Dedifferentiated amniotic fluid mesenchymal stem cell (primary cell): ENCODE data around the gene ZNF174.

ENCODE experiments used
- DNase-seq: peaks from one replicate; pipeline ENCODE4 v3.0.0-alpha.2; 2016; ENCODE audit errors: extremely low spot score

ZNF174 gene

GRCh38 chr16:3400779-3401688 is at the start of gene ZNF174, which contains the start of gene ZSCAN32:
ZNF174 (plus strand) TSS chr16:3401215; CDS start chr16:3402005, 790 bp downstream.
ZSCAN32 (minus strand) TSS chr16:3401004; CDS start chr16:3397557, 3,447 bp downstream.
- DNase-seq: peak; percentile 99

- DNase-seq: no peak
Measured at GRCh38 chr16:3355589-3355988, 45.4 kb upstream of the ZNF174 start, which contains the start of gene OR2C1. OR2C1 (plus strand) TSS chr16:3355889; CDS start chr16:3355941, 52 bp downstream.

GRCh38 chr16:3356118-3356517 is 44.9 kb upstream of the ZNF174 start:
- no peak for DNase-seq

- DNase-seq: no peak
Measured at GRCh38 chr16:3358871-3359270, 42.1 kb upstream of the ZNF174 start.

GRCh38 chr16:3362931-3363330 is 38.1 kb upstream of the ZNF174 start:
- DNase-seq: no peak

DNA sequence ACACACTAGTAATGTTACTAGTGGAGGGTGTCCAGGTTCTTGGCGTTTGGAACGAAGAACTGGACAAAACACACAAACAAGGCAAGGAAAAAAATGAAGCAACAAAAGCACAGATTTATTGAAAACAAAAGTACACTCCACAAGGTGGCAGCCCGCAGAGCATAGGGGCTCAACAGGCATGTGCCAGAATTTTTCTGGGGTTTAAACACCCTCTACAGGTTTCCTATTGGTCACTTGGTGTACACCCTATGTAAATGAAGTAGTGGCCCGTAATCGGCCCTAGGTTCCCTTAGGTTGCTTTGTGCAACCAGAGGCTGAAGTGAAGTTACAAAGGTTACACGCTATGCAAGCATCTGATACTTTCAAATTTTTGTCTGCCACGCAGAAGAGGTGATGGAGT is 37.2 kb upstream of the ZNF174 start:
- DNase-seq: no peak

- peak; percentile 98 for DNase-seq
Measured at GRCh38 chr16:3364774-3365427, 36.1 kb upstream of the ZNF174 start.

- no peak for DNase-seq
Measured at GRCh38 chr16:3369073-3369472, 31.9 kb upstream of the ZNF174 start.

DNA sequence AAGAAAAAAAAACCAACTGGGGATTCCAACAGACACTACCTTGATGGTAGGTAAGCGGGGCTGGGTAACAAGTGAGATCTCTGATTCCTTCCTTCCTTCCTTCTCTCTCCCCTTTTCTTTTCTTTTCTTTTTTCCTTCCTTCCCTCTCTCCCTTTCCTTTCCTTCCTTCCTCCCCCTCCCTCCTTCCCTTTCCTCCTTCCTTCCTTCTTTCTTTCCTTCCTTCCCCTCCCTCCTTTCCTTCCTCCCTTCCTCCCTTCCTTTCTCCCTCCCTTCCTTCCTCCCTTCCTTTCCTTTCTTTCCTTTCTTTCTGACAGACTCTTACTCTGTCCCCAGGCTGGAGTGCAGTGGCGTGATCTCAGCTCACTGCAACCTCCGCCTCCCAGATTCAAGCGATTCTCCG is 25.3 kb upstream of the ZNF174 start:
- DNase-seq: no peak

GRCh38 chr16:3377917-3378316 is 23.1 kb upstream of the ZNF174 start:
- no peak for DNase-seq

- DNase-seq: no peak
Measured at GRCh38 chr16:3383045-3383448, 18.0 kb upstream of the ZNF174 start.

GRCh38 chr16:3388325-3388724 is 12.7 kb upstream of the ZNF174 start:
- no peak for DNase-seq

GRCh38 chr16:3389663-3390338 is 11.2 kb upstream of the ZNF174 start:
- DNase-seq: no peak

- no peak for DNase-seq
Measured at GRCh38 chr16:3400446-3400778, 603 bp upstream of the ZNF174 start.

DNA sequence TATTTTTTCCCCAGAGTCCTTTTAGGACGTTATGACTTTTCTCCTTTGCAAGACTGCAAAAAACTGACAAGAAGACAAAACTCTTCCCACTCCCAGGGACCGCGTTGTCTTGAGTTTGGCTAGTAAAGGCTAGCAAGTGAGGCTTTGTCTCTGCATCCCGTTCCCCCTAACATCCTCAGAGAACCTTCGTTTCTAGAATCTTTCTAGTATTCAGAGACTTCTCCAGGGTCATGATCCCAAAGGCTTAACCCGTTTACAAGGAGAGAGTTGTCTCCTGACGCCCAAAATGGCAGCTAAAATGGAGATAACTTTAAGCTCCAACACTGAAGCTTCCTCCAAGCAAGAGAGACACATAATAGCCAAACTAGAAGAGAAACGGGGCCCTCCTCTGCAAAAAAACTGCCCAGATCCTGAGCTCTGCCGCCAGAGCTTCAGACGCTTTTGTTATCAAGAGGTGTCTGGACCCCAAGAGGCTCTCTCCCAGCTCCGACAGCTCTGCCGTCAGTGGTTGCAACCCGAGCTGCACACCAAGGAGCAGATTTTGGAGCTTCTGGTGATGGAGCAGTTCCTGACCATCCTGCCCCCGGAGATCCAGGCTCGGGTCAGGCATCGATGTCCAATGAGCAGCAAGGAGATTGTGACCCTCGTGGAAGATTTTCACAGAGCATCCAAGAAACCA is 843 bp downstream of the ZNF174 start:
- no peak for DNase-seq

GRCh38 chr16:3408561-3409197 is 7.7 kb downstream of the ZNF174 start:
- DNase-seq: no peak

DNA sequence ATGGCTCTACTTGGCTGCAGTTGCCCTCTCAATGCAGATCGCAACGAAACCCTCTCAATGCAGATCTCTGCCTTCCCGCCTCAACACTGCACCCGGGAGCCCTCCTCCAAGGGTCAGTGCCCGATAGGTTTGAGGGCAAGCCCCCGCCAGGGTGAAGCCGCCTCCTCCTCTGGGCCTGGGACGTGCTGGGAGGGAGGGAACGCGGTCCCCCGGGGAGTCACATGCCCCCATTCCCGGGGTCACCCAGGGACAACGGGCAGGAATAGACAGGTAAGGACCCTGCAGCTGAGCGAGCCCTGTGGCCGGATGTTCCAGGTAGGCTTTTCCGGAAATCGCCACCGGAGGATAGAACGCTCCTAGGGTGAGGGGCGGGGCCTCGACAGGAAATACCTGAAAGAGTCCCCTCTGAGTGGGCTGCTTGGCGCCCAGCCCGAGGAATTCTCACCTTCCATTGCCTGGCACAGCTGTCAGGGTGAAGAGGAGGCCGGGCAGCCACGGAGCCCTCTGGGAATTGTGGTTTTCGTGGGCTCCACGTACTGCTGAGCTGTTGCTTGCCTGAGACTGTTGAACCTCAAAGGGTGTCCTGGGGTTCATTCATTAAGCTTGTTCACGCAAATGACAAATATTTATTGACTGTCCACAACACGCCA is 12.8 kb downstream of the ZNF174 start:
- no peak for DNase-seq

- DNase-seq: no peak
Measured at GRCh38 chr16:3431779-3432219, 30.8 kb downstream of the ZNF174 start.

GRCh38 chr16:3434373-3434772 is 33.4 kb downstream of the ZNF174 start:
- no peak for DNase-seq

- DNase-seq: no peak
Measured at GRCh38 chr16:3439637-3440036, 38.6 kb downstream of the ZNF174 start.
